DND-41 (cell line): ENCODE results near the gene KIRREL3.

ENCODE experiments used
- ATAC-seq: fragments of 200-7000 bp; cut with Tn5 transposase; 3 replicates; pipeline ENCODE4 v1.9.1; 2021; ENCODE audit warnings: low read depth; ENCODE audit not compliant: insufficient read depth
- DNase-seq: peaks from one replicate; pipeline ENCODE4 v3.0.0-alpha.2; 2020
- H2AFZ ChIP-seq: 2 replicates; pipeline ENCODE4 v1.6.0; 2012; ENCODE audit warnings: low read depth, low read length
- H3K27ac ChIP-seq: 2 replicates; pipeline ENCODE4 v1.5.1; 2012; ENCODE audit warnings: low read length, inconsistent platforms
- H3K27me3 ChIP-seq: fragments of 200-600 bp; sonication (generic); 2 replicates; pipeline ENCODE4 v1.6.0; 2012; ENCODE audit warnings: low read length, mild to moderate bottlenecking, inconsistent platforms; ENCODE audit not compliant: insufficient read depth, poor library complexity
- H3K36me3 ChIP-seq: 2 replicates; pipeline ENCODE4 v1.5.1; 2012; ENCODE audit warnings: low read length, inconsistent platforms; ENCODE audit not compliant: insufficient read depth
- H3K4me1 ChIP-seq: 2 replicates; pipeline ENCODE4 v1.5.1; 2012; ENCODE audit warnings: mild to moderate bottlenecking, low read length; ENCODE audit not compliant: insufficient read depth
- H3K4me2 ChIP-seq: 2 replicates; pipeline ENCODE4 v1.6.0; 2012; ENCODE audit warnings: mild to moderate bottlenecking, moderate library complexity, low read length, inconsistent platforms; ENCODE audit not compliant: insufficient read depth
- H3K4me3 ChIP-seq, 2 experiments: fragments of 200-600 bp in 1 of 2; shearing (Covaris generic) in 1 of 2; 2 replicates each; pipeline ENCODE4 v1.5.1; 2012 to 2016; ENCODE audit warnings: inconsistent platforms in 2 of 2, low read length in 2 of 2, mild to moderate bottlenecking in 2 of 2, low read depth in 1 of 2, moderate library complexity in 1 of 2
- H3K79me2 ChIP-seq: 2 replicates; pipeline ENCODE4 v1.6.0; 2012; ENCODE audit warnings: low read length, inconsistent platforms; ENCODE audit not compliant: insufficient read depth
- H3K9ac ChIP-seq: 2 replicates; pipeline ENCODE4 v1.6.0; 2012; ENCODE audit warnings: low read depth, mild to moderate bottlenecking, inconsistent platforms, low read length, moderate library complexity
- H3K9me3 ChIP-seq: 2 replicates; pipeline ENCODE4 v1.5.1; 2012; ENCODE audit warnings: low read length, moderate library complexity, mild to moderate bottlenecking, inconsistent platforms; ENCODE audit not compliant: insufficient read depth, severe bottlenecking
- H4K20me1 ChIP-seq: 2 replicates; pipeline ENCODE4 v1.6.0; 2012; ENCODE audit warnings: low read length; ENCODE audit not compliant: insufficient read depth
- EZH2 ChIP-seq: IDR thresholded peaks from 3 replicates; pipeline ENCODE4 v1.6.1; 2012; ENCODE audit warnings: borderline replicate concordance, low read depth, mild to moderate bottlenecking, moderate library complexity, low read length, inconsistent platforms; ENCODE audit not compliant: severe bottlenecking
- TF ChIP-seq, protein P1 (sequence below): IDR thresholded peaks from 2 replicates; pipeline ENCODE4 v1.5.1; 2012; ENCODE audit warnings: borderline replicate concordance, low read length, moderate library complexity, mild to moderate bottlenecking; ENCODE audit not compliant: poor library complexity, severe bottlenecking; ENCODE audit errors: extremely low read depth

KIRREL3 gene

DNA sequence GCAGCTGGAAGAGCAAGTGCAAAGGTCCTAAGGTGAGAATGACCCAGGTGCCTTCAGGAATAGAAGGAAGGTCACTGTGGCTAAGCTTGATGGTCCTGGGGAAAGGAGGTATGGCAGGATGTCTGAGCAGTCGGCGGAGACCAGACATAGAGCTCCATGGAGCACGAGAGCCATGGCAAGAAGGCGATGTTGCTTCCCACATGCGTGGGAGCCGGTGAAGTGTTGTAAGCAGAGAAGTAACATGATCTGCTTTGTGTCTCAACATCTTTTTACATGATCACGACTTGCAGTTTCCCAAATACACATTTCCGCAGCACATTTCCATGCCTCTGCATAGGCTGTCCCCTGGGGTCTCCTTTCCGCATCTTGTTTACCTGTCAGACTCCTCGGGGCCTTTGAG lies 231.9 kb downstream of the KIRREL3 start:
- Histone ChIP-seq H3K4me2 (no peak overlapping the region), H3K36me3 (no peaks in the 10 kb centered on the region), H3K4me1 (no peaks in the 10 kb centered on the region), H3K79me2 (no peaks in the 10 kb centered on the region), H2AFZ (no peak overlapping the region), H4K20me1 (no peaks in the 10 kb centered on the region), H3K27ac (no peak overlapping the region), H3K4me3 (no peak overlapping the region), H3K27me3 (peaks cover 8% of the 10 kb centered on the region), H3K9ac (no peak overlapping the region), H3K9me3 (no peaks in the 10 kb centered on the region)
- no peak for ATAC-seq
- DNase-seq: no peak
- TF ChIP-seq EZH2: no peak
- TF ChIP-seq, protein P1, sequence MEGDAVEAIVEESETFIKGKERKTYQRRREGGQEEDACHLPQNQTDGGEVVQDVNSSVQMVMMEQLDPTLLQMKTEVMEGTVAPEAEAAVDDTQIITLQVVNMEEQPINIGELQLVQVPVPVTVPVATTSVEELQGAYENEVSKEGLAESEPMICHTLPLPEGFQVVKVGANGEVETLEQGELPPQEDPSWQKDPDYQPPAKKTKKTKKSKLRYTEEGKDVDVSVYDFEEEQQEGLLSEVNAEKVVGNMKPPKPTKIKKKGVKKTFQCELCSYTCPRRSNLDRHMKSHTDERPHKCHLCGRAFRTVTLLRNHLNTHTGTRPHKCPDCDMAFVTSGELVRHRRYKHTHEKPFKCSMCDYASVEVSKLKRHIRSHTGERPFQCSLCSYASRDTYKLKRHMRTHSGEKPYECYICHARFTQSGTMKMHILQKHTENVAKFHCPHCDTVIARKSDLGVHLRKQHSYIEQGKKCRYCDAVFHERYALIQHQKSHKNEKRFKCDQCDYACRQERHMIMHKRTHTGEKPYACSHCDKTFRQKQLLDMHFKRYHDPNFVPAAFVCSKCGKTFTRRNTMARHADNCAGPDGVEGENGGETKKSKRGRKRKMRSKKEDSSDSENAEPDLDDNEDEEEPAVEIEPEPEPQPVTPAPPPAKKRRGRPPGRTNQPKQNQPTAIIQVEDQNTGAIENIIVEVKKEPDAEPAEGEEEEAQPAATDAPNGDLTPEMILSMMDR: no peak

DNA sequence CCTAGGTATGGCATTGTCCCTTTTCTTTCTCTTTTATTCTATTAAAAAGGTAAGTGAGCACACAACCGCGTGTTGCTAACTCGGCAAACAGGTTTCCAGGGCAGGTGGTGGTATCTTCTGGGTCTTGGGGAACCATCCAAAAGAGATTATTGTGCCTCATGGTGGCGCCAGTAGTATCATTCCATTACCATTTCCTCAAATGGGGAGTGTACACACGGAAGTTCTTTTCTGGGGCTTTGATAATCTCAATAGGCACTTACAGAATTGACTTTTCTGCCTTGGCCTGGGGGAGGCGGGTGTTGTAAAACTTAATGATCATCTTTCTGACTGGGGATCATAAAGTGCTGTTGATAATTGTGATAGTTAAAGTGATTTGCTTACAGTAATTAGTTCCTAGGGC lies 234.1 kb downstream of the KIRREL3 start:
- ATAC-seq: no peak
- H3K27me3 ChIP-seq: peaks cover 2% of the 10 kb centered on the region
- TF ChIP-seq EZH2: no peak
- TF ChIP-seq, protein P1: no peak

DNA sequence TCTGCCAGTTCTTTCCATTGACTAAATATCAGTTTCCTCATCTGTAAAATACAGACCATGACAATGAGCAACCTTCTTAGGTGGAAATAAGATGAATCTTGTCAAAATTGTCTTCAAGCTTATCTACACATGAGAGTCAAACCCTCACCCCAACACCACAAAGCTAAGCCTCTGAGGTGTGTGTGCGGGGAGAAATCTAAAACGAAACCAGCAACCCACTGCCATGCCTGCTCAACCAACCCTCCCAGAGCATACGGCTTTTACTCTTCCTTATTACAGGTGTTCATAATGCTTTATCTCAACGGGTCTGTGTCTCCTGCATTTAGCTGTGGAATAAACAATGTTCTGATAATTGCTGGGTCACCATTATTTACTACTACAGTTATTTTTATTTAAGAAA lies 235.4 kb downstream of the KIRREL3 start:
- no peaks in the 10 kb centered on the region for H4K20me1 ChIP-seq
- H3K27ac ChIP-seq: no peak overlapping the region
- H3K4me3 ChIP-seq: no peak overlapping the region
- no peak overlapping the region for H3K9ac ChIP-seq
- no peaks in the 10 kb centered on the region for H3K79me2 ChIP-seq
- H3K4me1 ChIP-seq: no peaks in the 10 kb centered on the region
- no peaks in the 10 kb centered on the region for H3K36me3 ChIP-seq
- H3K9me3 ChIP-seq: no peaks in the 10 kb centered on the region
- H2AFZ ChIP-seq: no peak overlapping the region
- no peak overlapping the region for H3K4me2 ChIP-seq
- no peak for DNase-seq
- no peak for TF ChIP-seq EZH2
- TF ChIP-seq, protein P1: no peak
- no peak for ATAC-seq
- peaks cover 4% of the 10 kb centered on the region for H3K27me3 ChIP-seq

More for the DNA sequence above, 234.1 kb downstream of the KIRREL3 start:
- H3K4me3 ChIP-seq: no peak overlapping the region
- no peak overlapping the region for H2AFZ ChIP-seq
- no peaks in the 10 kb centered on the region for H3K36me3 ChIP-seq
- no peak overlapping the region for H3K4me2 ChIP-seq
- no peak overlapping the region for H3K9ac ChIP-seq
- DNase-seq: no peak
- no peaks in the 10 kb centered on the region for H3K4me1 ChIP-seq
- no peaks in the 10 kb centered on the region for H4K20me1 ChIP-seq
- H3K27ac ChIP-seq: no peak overlapping the region
- H3K9me3 ChIP-seq: no peaks in the 10 kb centered on the region
- no peaks in the 10 kb centered on the region for H3K79me2 ChIP-seq

DNA sequence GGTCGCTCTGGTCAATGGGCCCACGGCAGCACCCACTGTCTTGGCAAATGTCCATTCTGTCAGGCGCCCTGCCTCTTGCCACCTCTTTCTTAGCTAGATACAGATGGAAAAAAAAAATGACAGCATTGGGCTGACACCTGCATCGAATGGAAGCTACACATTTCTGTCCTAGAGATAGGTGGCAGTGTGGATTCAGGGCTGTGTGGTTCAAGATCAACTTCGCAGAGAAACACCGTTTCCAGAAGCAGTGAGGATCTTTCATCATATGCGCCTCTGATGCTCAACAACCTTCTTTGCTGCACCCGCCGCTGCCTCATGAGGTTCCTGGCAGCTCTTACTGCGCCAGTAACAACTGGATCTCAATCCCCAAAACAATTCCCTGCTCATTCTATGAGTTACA lies 236.3 kb downstream of the KIRREL3 start:
- Histone ChIP-seq H3K79me2 (no peaks in the 10 kb centered on the region), H3K4me3 (no peak overlapping the region), H3K36me3 (no peaks in the 10 kb centered on the region), H3K9me3 (no peaks in the 10 kb centered on the region), H4K20me1 (no peaks in the 10 kb centered on the region), H3K4me1 (no peaks in the 10 kb centered on the region), H2AFZ (no peak overlapping the region), H3K27ac (no peak overlapping the region), H3K27me3 (peaks cover 2% of the 10 kb centered on the region), H3K4me2 (no peak overlapping the region), H3K9ac (no peak overlapping the region)
- DNase-seq: no peak
- TF ChIP-seq, protein P1: peak; percentile 38
- TF ChIP-seq EZH2: no peak
- no peak for ATAC-seq
